Heart left ventricle (tissue), 16 donors: Measurements from ENCODE around the gene TNFAIP8L2. TPM values are rescaled to one million over a fixed set of nuclear protein-coding genes. Genes with fewer than 3 reads are reported as not detected.

Experiments
- ATAC-seq, 4 donors: fragments of 200-7000 bp; cut with Tn5 transposase; one replicate each; pipeline ENCODE4 v1.9.1; 2020 to 2022; ENCODE audit warnings: moderate library complexity in 4 of 4, mild to moderate bottlenecking in 3 of 4, moderate number of reproducible peaks in 1 of 4
- DNase-seq, 5 donors: peaks; one replicate each; pipeline ENCODE4 v3.0.0-alpha.2; 2020
- H3K27ac ChIP-seq, 12 donors: fragments of 200-600 bp; sonication (generic) in 4 of 12; one replicate each; pipeline versions ENCODE4 v1.5.0 to v1.8.0; 2016 to 2022; ENCODE audit warnings: mild to moderate bottlenecking in 2 of 12
- H3K27me3 ChIP-seq, 9 donors: fragments of 200-600 bp; sonication (generic) in 2 of 9; one replicate each; pipeline versions ENCODE4 v1.5.1 to v1.8.0; 2016 to 2022; ENCODE audit warnings: mild to moderate bottlenecking in 3 of 9
- H3K36me3 ChIP-seq, 9 donors: fragments of 200-600 bp; sonication (generic) in 2 of 9; one replicate each; pipeline versions ENCODE4 v1.5.0 to v1.8.0; 2018 to 2022; ENCODE audit warnings: mild to moderate bottlenecking in 2 of 9
- H3K4me1 ChIP-seq, 12 donors: fragments of 200-600 bp; sonication (generic) in 4 of 12; one replicate each; pipeline versions ENCODE4 v1.5.0 to v1.8.0; 2016 to 2022; ENCODE audit warnings: mild to moderate bottlenecking in 3 of 12
- H3K4me3 ChIP-seq, 12 donors: fragments of 200-600 bp; sonication (generic) in 4 of 12; one replicate each; pipeline versions ENCODE4 v1.5.0 to v1.8.0; 2017 to 2022; ENCODE audit warnings: mild to moderate bottlenecking in 9 of 12, moderate library complexity in 4 of 12
- H3K9me3 ChIP-seq, 12 donors: fragments of 200-600 bp; sonication (generic) in 4 of 12; one replicate each; pipeline versions ENCODE4 v1.5.0 to v1.8.0; 2016 to 2022; ENCODE audit warnings: mild to moderate bottlenecking in 1 of 12
- POLR2A ChIP-seq, 2 donors: fragments of 450-650 bp; IDR thresholded peaks; one replicate each; pipeline ENCODE4 v1.6.1; 2017; ENCODE audit warnings: antibody characterized with exemption in 2 of 2, mild to moderate bottlenecking in 2 of 2, moderate library complexity in 2 of 2
- WGBS, 4 donors: extraction: QIAGEN DNeasy Blood & Tissue Kit in 2 of 4; methylation state at CpG; one replicate each; pipeline versions ENCODE4 v1.1.5 to v1.1.7; 2013 to 2018; 5-methylcytosine and 5-hydroxymethylcytosine counted together
- intact Hi-C, 10 donors: fragments of 100-400 bp; cut with DNase I; formaldehyde crosslinking; loops; one replicate each; pipeline versions ENCODE4 v1.11.1 to v1.14.2; 2022
- polyA plus RNA-seq, 2 donors: library from polyadenylated mRNA; stranded (reverse); fragments of 200-250 nt; gene quantifications; one replicate each; pipeline ENCODE4 v1.2.3, GENCODE V29; 2013
- total RNA-seq, 9 donors: library from RNA; depleted of rRNA in 2 of 9; stranded (reverse); fragments of >200 nt in 2 of 9; fragmentation: NEBNext Ultra II Directional in 3 of 9; extraction: Animal tissue kit (Norgen Biotek cat#: 25700) in 3 of 9; gene quantifications; one replicate each; pipeline versions ENCODE4 v1.1.0 to v1.2.4, GENCODE V29; 2016 to 2023
- TF ChIP-seq, protein P1 (sequence below), 12 donors: fragments of 200-600 bp; sonication (generic) in 4 of 12; IDR thresholded peaks; one replicate each; pipeline versions ENCODE4 v1.5.0 to v1.8.0; 2018 to 2022; ENCODE audit warnings: antibody characterized with exemption in 12 of 12, mild to moderate bottlenecking in 5 of 12
- donor health status: ischemic (EF 13 %, LVEDD 7.1; RV severe dilation, severe dysfunction).
- donor health status: healthy with polysubstance abuse.
- donor health status: DM: no; HTN: yes; CAD: no.
- donor health status: DM: no; HTN: no; CAD: no.
- donor health status: ischemic (EF 25% LVEDD 6.9; RV normal size, moderate dysfunction).
- donor health status: ischemic (EF 25% LVEDD 5.7; RV mildly dilated, moderate dysfunction).
- donor health status: healthy.
- donor health status: DM: yes; HTN: yes; CAD: no.
- donor health status: ischemic (EF 35%, LVEDD 5.7; RV mildly dilated, moderate dysfunction).
- donor health status: nonischemic (EF 11% LVEDD 7.7; RV severe dilation, severe dysfunction).
- donor health status: DM: yes; HTN: yes; CAD: no.
- donor health status: PGD.
- donor health status: ischemic (EF 29% LVEDD 5.4; RV normal size, mild dysfunction).
- donor health status: nonischemic (EF 23%, LVEDD 6.1; RV moderate dilation, normal function).

The TNFAIP8L2 gene
- total and polyA plus RNA-seq, 11 donors, result 0.49 to 7.9 (median 1.6) TPM

DNA sequence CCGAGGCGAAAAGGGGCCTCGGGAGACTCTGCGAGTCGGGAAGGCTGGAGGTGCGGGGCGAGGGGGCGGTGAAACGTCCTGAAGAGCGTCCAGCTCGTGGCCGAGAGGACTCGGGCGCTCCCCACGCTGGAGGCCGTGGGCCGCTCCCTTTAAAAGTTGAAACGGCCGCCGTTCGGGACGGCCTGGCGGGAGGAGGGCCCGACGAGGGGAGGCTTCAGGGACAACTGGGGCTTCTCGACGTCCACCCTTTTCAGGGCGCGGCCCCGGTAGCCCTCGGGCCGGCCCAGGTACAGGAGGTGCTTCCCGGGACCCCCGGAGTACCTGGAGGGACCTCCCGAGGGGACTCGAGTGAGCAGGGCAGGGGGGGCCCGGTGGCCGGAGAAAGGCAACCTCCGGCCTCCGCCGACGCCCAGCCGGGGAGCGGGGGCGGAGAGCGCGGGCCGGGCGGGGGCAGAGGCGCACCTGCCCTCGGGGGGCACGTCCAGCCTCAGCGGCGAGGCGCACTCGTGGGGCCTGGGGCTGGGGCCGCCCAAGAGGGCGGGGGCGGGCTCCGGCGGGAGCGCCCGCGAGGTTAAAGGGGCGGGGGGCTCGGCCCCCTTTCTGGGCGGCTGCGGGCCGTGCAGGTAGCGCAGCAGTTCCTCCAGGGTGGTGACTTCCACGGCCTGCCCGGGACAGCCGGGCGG is 24.0 kb upstream of the TNFAIP8L2 start:
- Histone ChIP-seq H3K4me3 (peak overlapping the region in 10 of 12 donors; percentile 18 to 61 (median 46)), H3K9me3 (no peaks in the 10 kb centered on the region), H3K27ac (peak overlapping the region in 7 of 12 donors; percentile 12 to 72 (median 61)), H3K4me1 (peaks cover 0 to 27% (median 3%) of the 10 kb centered on the region in 12 donors), H3K27me3 (no peaks in the 10 kb centered on the region), H3K36me3 (peaks cover 2 to 50% (median 38%) of the 10 kb centered on the region in 9 donors)
- TF ChIP-seq POLR2A (IDR thresholded peaks at IDR 0.05), result no peak
- intact Hi-C loops, result no loop called here
- WGBS, 4 donors, result 74 to 81% (median 78%) methylated on average over 23 to 74 of the region's 74 CpGs
- DNase-seq (no peak), ATAC-seq (no peak)

DNA sequence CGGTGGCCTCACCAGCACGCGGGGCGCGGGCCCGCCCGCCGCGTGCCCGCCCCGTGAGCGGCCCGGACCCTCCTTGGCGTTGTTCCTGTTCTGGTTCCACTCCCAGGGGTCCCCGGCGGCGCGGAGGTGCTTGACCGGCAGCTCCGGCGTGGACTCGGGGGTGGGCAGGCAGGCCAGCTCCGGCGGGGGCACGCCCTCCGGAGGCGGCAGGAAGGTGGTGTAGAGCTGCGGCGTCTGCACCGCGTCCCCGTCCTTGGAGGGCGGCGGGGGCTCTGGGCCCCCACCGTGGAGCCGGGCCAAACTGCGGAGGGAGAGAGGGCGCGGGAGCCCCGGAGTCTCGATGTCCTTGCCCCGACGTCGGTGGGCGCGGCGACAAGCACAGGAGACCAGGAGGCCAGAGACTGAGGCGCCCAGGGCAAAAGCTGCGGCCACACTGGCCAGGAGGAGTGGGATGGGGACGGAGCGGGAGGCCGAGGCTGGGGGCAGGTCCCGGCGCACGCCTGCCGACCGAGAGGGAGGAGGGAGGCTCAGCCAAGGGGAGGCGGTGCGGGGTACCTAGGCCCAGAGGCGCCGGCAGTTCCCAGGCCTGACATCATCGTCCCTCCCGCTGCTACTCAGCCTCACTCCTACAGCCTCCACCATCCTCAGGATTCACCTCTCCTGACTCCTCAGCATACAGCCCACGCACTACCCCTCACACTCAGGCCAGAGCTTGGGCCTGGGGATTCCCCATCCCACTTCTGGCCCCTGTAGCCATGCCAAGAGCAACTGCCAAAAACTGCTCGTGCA is 23.2 kb upstream of the TNFAIP8L2 start:
- Histone ChIP-seq H3K27me3 (no peaks in the 10 kb centered on the region), H3K4me3 (no peak overlapping the region), H3K9me3 (no peaks in the 10 kb centered on the region), H3K27ac (no peak overlapping the region), H3K36me3 (peaks cover 2 to 56% (median 46%) of the 10 kb centered on the region in 9 donors), H3K4me1 (peaks cover 0 to 27% (median 3%) of the 10 kb centered on the region in 12 donors)
- 74 to 81% (median 78%) methylated on average over 24 to 65 of the region's 65 CpGs for WGBS, 4 donors
- ATAC-seq, result peak in 1 of 4 donors; percentile 3
- no peak for DNase-seq
- intact Hi-C loops, result no loop called here
- TF ChIP-seq, protein P1, sequence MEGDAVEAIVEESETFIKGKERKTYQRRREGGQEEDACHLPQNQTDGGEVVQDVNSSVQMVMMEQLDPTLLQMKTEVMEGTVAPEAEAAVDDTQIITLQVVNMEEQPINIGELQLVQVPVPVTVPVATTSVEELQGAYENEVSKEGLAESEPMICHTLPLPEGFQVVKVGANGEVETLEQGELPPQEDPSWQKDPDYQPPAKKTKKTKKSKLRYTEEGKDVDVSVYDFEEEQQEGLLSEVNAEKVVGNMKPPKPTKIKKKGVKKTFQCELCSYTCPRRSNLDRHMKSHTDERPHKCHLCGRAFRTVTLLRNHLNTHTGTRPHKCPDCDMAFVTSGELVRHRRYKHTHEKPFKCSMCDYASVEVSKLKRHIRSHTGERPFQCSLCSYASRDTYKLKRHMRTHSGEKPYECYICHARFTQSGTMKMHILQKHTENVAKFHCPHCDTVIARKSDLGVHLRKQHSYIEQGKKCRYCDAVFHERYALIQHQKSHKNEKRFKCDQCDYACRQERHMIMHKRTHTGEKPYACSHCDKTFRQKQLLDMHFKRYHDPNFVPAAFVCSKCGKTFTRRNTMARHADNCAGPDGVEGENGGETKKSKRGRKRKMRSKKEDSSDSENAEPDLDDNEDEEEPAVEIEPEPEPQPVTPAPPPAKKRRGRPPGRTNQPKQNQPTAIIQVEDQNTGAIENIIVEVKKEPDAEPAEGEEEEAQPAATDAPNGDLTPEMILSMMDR (IDR thresholded peaks at IDR 0.05), result no peak
- TF ChIP-seq POLR2A (IDR thresholded peaks at IDR 0.05), result no peak

DNA sequence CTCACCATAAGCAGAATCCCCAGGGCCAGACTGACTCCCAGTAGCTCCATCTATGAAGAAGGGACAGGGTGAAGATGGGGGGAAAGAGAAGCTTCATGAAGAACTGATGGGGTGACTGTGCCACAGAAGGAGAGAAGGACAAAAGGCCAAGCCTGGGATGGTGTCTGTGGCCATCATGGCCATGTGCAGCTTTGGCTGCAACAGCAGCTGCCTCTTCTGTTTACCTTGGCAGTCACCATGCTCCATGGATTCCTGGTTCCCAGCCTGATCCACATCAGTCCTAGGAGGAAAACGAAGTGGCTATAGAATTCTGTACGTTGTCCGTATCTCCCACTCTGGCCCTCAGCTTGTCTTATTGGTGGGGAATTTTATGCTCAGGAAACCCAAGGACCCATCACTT is 22.1 kb upstream of the TNFAIP8L2 start:
- Histone ChIP-seq H3K27ac (no peak overlapping the region), H3K36me3 (peaks cover 2 to 68% (median 57%) of the 10 kb centered on the region in 9 donors)

DNA sequence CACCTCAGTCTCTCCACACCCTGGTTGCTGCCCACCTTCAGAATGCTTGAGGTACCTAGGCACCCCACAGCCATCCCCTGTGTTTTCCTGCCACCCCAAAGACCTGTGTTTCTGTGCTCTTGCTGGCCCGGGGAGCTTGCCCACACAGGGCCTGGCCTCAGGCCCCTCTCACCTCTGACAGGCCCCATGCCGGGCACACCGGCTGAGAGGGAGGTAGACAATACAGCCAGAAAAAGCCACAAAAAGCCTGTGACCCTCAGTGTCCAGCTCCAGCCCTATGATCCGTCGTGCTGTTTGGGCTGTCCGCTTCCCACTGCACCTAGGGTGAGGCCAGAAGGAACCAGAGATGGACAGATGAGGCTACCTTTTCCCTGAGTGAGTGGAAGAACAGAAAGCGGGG is 21.5 kb upstream of the TNFAIP8L2 start:
- Histone ChIP-seq H3K4me3 (no peak overlapping the region), H3K9me3 (no peaks in the 10 kb centered on the region), H3K27me3 (no peaks in the 10 kb centered on the region), H3K36me3 (peaks cover 2 to 74% (median 63%) of the 10 kb centered on the region in 9 donors), H3K27ac (no peak overlapping the region), H3K4me1 (peaks cover 0 to 23% (median 3%) of the 10 kb centered on the region in 12 donors)
- intact Hi-C loops, result no loop called here
- TF ChIP-seq, protein P1 (IDR thresholded peaks at IDR 0.05), result no peak
- no peak for TF ChIP-seq POLR2A (IDR thresholded peaks at IDR 0.05)
- DNase-seq (no peak), ATAC-seq (no peak)
- WGBS, 4 donors, result 93 to 96% (median 93%) methylated on average over 7 of the region's 7 CpGs

More for the DNA sequence above, 22.1 kb upstream of the TNFAIP8L2 start:
- H3K9me3 ChIP-seq, result no peaks in the 10 kb centered on the region
- no peak overlapping the region for H3K4me3 ChIP-seq
- intact Hi-C loops, result no loop called here
- ATAC-seq (no peak), DNase-seq (no peak)
- 60 to 75% (median 71%) methylated on average over 3 of the region's 3 CpGs for WGBS, 4 donors
- peaks cover 0 to 23% (median 3%) of the 10 kb centered on the region in 12 donors for H3K4me1 ChIP-seq
- H3K27me3 ChIP-seq, result no peaks in the 10 kb centered on the region
- TF ChIP-seq, protein P1 (IDR thresholded peaks at IDR 0.05), result no peak
- no peak for TF ChIP-seq POLR2A (IDR thresholded peaks at IDR 0.05)
